22Rv1 (cell line): Measurements from ENCODE around the gene LMTK2.
A peak's percentile ranks its signal among the peaks of the same experiment; 100 is the strongest.

Experiments used
- H3K27ac ChIP-seq: fragments of 450-650 bp; 2 replicates; pipeline ENCODE4 v1.5.1; 2017
- ZFX ChIP-seq: fragments of 450-650 bp; IDR thresholded peaks from 2 replicates; pipeline ENCODE4 v1.6.1; 2017; ENCODE audit warnings: antibody characterized with exemption, borderline replicate concordance
- TF ChIP-seq, protein P1 (sequence below): fragments of 450-650 bp; IDR thresholded peaks from 2 replicates; pipeline ENCODE4 v1.5.1; 2017; ENCODE audit warnings: mild to moderate bottlenecking

The LMTK2 gene

GRCh38 chr7:98234429-98235147 is 127.9 kb downstream of the LMTK2 start:
- TF ChIP-seq, protein P1, sequence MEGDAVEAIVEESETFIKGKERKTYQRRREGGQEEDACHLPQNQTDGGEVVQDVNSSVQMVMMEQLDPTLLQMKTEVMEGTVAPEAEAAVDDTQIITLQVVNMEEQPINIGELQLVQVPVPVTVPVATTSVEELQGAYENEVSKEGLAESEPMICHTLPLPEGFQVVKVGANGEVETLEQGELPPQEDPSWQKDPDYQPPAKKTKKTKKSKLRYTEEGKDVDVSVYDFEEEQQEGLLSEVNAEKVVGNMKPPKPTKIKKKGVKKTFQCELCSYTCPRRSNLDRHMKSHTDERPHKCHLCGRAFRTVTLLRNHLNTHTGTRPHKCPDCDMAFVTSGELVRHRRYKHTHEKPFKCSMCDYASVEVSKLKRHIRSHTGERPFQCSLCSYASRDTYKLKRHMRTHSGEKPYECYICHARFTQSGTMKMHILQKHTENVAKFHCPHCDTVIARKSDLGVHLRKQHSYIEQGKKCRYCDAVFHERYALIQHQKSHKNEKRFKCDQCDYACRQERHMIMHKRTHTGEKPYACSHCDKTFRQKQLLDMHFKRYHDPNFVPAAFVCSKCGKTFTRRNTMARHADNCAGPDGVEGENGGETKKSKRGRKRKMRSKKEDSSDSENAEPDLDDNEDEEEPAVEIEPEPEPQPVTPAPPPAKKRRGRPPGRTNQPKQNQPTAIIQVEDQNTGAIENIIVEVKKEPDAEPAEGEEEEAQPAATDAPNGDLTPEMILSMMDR, result no peak
- TF ChIP-seq ZFX, result no peak
- H3K27ac ChIP-seq, result no peak overlapping the region

GRCh38 chr7:98235901-98236300 is 129.2 kb downstream of the LMTK2 start:
- TF ChIP-seq, protein P1, result no peak
- no peak for TF ChIP-seq ZFX
- H3K27ac ChIP-seq, result no peak overlapping the region

DNA sequence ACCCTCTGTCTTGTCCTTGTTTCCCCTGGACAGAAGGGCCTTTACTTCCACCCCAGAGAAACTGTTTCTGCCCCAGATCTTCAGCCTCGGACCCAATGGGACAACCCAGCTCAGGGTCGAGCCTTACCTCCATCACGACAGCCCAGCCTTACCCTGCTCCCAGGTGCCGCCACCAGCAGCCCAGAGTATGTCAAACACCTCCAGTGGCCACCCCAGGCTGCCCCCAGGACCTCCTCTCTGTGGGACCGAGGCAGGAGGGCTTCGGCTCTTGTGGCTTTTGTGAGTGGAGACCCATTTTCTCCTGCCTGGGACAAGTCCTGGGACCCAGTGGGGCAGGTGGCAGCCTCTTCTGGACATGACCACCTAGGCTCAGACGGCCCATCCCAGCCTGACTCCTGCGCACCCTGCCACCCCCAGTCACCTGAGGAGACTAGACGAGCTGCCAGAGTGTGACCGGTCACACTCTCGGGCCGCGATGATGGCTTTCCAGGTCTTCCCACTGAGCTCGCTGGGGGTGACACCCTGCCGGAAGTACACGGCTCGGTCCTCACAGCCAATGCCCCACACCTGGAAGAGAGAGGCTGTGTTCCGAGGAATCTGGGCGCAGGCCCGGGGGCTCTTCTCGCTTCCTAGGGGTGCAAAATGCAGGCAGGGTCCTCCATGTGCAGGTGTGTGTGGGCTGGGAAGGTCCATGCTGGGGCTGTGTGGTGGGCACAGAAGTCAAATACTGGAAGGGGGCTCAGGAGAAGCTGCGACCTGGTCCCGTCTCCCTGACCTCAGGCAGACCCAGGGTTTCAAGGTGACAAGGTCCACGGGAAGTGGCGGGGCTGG is 129.9 kb downstream of the LMTK2 start:
- H3K27ac ChIP-seq, result no peak overlapping the region
- TF ChIP-seq, protein P1, result no peak
- no peak for TF ChIP-seq ZFX

- no peak for TF ChIP-seq ZFX
- TF ChIP-seq, protein P1, result no peak
- H3K27ac ChIP-seq, result no peak overlapping the region
These were observed 131.4 kb downstream of the LMTK2 start for GRCh38 chr7:98238076-98238475.

- TF ChIP-seq, protein P1, result no peak
- no peak overlapping the region for H3K27ac ChIP-seq
These were observed 132.3 kb downstream of the LMTK2 start for GRCh38 chr7:98238976-98239375.

DNA sequence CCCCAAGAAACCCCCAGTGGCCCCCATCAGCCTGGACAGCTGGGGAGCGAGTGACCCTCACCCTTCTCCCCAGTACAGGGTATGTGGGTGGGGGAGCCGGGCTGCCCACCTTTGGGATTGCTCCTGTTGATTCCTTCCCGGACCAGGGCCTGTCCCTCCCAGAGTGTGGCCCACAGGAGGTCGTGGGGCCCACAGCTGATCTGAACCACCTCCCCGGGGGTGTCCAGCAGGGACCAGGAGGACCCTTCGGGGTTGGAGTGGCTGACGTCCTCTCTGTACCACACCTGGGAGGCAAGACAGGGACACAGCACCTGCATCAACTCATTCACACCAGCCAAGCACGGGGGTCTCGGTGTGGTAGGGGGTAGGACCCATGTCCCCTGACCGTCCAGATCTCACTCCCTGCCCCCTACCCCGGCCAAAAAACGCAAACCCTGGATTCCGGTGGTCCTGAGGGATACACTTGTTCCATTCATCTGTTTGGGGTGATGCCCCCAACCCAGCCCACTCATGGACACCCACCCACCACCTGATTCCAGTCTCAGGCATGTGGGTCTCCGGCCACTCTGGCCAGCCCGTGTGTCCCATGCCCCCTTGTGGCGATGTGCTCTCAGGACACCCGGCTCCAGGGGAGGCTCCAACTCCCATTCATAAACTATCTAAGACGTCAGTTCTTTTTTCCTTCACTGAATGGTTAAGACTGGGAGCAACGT is 134.5 kb downstream of the LMTK2 start:
- H3K27ac ChIP-seq, result no peak overlapping the region
- TF ChIP-seq ZFX, result no peak
- TF ChIP-seq, protein P1, result peak; percentile 93
